Activated CD4-positive, alpha-beta T cell treated with anti-CD3 and anti-CD28 coated beads, Interleukin-2, amount 10 ng/mL, durations not matched to agents 7 days and 5 days (primary cell): Measurements from ENCODE around the gene EDAR. TPM values are rescaled to one million over a fixed set of nuclear protein-coding genes. Genes with fewer than 3 reads are reported as not detected.

Source experiments
- CTCF ChIA-PET: fragments of 350-600 bp; sonication (Branson Sonifier 250); formaldehyde crosslinking; loops from one replicate; lab custom pipeline; 2021; ENCODE audit warnings: antibody characterized with exemption; lab: Charles Lee
- POLR2A ChIA-PET: fragments of 350-600 bp; sonication (Branson Sonifier 250); formaldehyde crosslinking; loops from one replicate; lab custom pipeline; 2021; ENCODE audit warnings: antibody characterized with exemption; lab: Charles Lee
- DNase-seq: peaks from one replicate; pipeline ENCODE4 v3.0.0-alpha.2; 2020
- H3K27ac Mint-ChIP-seq: one replicate; pipeline ENCODE4 v1.8.0; 2021; ENCODE audit warnings: mild to moderate bottlenecking, moderate library complexity, mixed read lengths
- H3K27me3 Mint-ChIP-seq: one replicate; pipeline ENCODE4 v1.8.0; 2021; ENCODE audit warnings: mixed read lengths
- H3K36me3 Mint-ChIP-seq: one replicate; pipeline ENCODE4 v1.8.0; 2021; ENCODE audit warnings: low read depth, mixed read lengths
- H3K4me1 Mint-ChIP-seq: one replicate; pipeline ENCODE4 v1.8.0; 2021; ENCODE audit warnings: mixed read lengths
- H3K4me3 Mint-ChIP-seq: one replicate; pipeline ENCODE4 v1.8.0; 2021; ENCODE audit warnings: mild to moderate bottlenecking, moderate library complexity, mixed read lengths
- H3K9me3 Mint-ChIP-seq: one replicate; pipeline ENCODE4 v1.8.0; 2021; ENCODE audit warnings: mixed read lengths
- total RNA-seq, 2 experiments: library from RNA; stranded (reverse); gene quantifications; one replicate each; pipeline ENCODE4 v1.2.3, GENCODE V29; 2021

The EDAR gene
- total RNA-seq, 2 experiments from 2014 or later: 0.87 TPM

- peak; percentile 15 for DNase-seq
- Mint-ChIP-seq H3K27me3 (peaks cover 2% of the 10 kb centered on the region), H3K4me1 (peaks cover 10% of the 10 kb centered on the region), H3K27ac (no peak overlapping the region), H3K36me3 (no peaks in the 10 kb centered on the region), H3K9me3 (no peaks in the 10 kb centered on the region), H3K4me3 (no peak overlapping the region)
- ChIA-PET POLR2A (no interaction called here), CTCF (no interaction called here)
Measured at GRCh38 chr2:109020217-109020637, 31.2 kb upstream of the EDAR start.

GRCh38 chr2:109018452-109018851 lies 29.4 kb upstream of the EDAR start:
- Mint-ChIP-seq H3K9me3 (no peaks in the 10 kb centered on the region), H3K27ac (no peak overlapping the region), H3K36me3 (no peaks in the 10 kb centered on the region), H3K4me1 (peaks cover 10% of the 10 kb centered on the region), H3K4me3 (no peak overlapping the region), H3K27me3 (peaks cover 2% of the 10 kb centered on the region)
- ChIA-PET POLR2A (no interaction called here), CTCF (no interaction called here)
- no peak for DNase-seq

- ChIA-PET CTCF (no interaction called here), POLR2A (no interaction called here)
- Mint-ChIP-seq H3K4me3 (no peak overlapping the region), H3K27me3 (peaks cover 2% of the 10 kb centered on the region), H3K36me3 (no peaks in the 10 kb centered on the region), H3K9me3 (no peaks in the 10 kb centered on the region), H3K27ac (no peak overlapping the region), H3K4me1 (peaks cover 10% of the 10 kb centered on the region)
- no peak for DNase-seq
Measured at GRCh38 chr2:109017017-109017416, 28.0 kb upstream of the EDAR start.

GRCh38 chr2:109016376-109016775 lies 27.4 kb upstream of the EDAR start:
- POLR2A ChIA-PET: no interaction called here
- H3K4me1 Mint-ChIP-seq: peaks cover 8% of the 10 kb centered on the region
- H3K27me3 Mint-ChIP-seq: peaks cover under 1% of the 10 kb centered on the region
- H3K9me3 Mint-ChIP-seq: no peaks in the 10 kb centered on the region
- H3K36me3 Mint-ChIP-seq: no peaks in the 10 kb centered on the region
- H3K4me3 Mint-ChIP-seq: no peak overlapping the region
- H3K27ac Mint-ChIP-seq: no peak overlapping the region
- no peak for DNase-seq
- CTCF ChIA-PET: no interaction called here

DNA sequence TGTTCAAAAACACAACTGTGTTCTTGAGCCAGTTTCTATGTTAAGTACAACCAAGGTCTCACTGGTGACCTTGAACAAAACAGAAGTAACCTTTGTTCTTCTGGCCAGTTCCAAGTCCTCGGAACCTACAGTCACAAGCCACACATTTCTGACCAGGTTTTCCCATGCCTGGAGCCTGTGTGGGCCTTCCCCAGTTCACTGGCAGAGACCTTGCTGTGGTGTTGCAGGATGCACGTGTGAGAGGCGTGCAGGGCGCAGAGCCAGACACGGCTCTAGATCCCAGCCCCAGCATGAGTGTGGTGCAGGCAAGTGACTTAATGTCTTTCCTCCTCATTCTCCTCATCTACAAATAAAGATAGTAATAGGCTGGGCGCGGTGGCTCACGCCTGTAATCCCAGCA lies 25.5 kb upstream of the EDAR start:
- POLR2A ChIA-PET: no interaction called here
- Mint-ChIP-seq H3K4me1 (peaks cover 3% of the 10 kb centered on the region), H3K27ac (no peak overlapping the region), H3K9me3 (no peaks in the 10 kb centered on the region), H3K36me3 (no peaks in the 10 kb centered on the region), H3K27me3 (no peaks in the 10 kb centered on the region), H3K4me3 (no peak overlapping the region)
- DNase-seq: no peak
- CTCF ChIA-PET: no interaction called here

- CTCF ChIA-PET: no interaction called here
- no peaks in the 10 kb centered on the region for H3K9me3 Mint-ChIP-seq
- POLR2A ChIA-PET: no interaction called here
- H3K27me3 Mint-ChIP-seq: no peaks in the 10 kb centered on the region
- DNase-seq: no peak
- no peak overlapping the region for H3K4me3 Mint-ChIP-seq
- no peaks in the 10 kb centered on the region for H3K36me3 Mint-ChIP-seq
- H3K27ac Mint-ChIP-seq: no peak overlapping the region
- peaks cover 3% of the 10 kb centered on the region for H3K4me1 Mint-ChIP-seq
Measured at GRCh38 chr2:109013051-109013450, 24.0 kb upstream of the EDAR start.

DNA sequence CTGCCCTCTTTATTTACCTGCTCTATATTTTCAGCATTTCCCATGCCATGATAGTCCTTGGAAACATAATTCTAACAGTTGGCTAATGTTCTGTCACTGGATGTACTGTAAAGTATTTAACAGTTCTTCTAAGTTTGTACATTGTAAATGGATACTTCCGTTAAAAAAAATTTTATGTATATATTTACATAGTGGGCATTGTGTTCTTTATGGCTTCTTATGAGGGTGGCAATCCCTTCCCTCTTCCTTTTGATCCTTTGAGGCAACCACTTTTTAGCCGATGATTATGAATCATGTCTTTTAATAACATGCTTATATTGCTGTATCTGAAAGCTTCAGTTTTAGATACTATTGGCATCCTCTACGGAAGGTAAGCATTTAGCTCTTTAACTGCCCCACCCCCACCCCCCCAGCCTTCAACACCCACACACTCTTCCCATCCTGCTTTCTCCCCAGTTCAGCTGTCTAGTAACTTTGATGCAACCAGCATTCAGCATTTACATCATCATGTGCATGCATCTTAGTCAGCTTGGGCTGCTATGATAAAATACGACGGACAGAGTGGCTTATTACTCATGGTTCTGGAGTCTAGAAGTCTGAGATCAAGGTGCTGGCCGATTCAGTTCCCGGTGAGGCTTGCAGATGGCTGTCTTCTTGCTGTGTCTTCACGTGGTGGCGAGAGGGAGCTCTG lies 21.0 kb upstream of the EDAR start:
- H3K27me3 Mint-ChIP-seq: no peaks in the 10 kb centered on the region
- no peaks in the 10 kb centered on the region for H3K9me3 Mint-ChIP-seq
- H3K4me3 Mint-ChIP-seq: no peak overlapping the region
- peaks cover 3% of the 10 kb centered on the region for H3K4me1 Mint-ChIP-seq
- ChIA-PET POLR2A (no interaction called here), CTCF (interaction anchor here (1.1 kb wide), 1 partner anchor 26 kb away, joined by 4 read pairs; no protein-coding TSS in a partner anchor)
- DNase-seq: no peak
- H3K27ac Mint-ChIP-seq: no peak overlapping the region
- H3K36me3 Mint-ChIP-seq: no peaks in the 10 kb centered on the region

- Mint-ChIP-seq H3K4me3 (no peak overlapping the region), H3K9me3 (no peaks in the 10 kb centered on the region), H3K36me3 (no peaks in the 10 kb centered on the region), H3K27ac (no peak overlapping the region), H3K27me3 (no peaks in the 10 kb centered on the region), H3K4me1 (peaks cover 3% of the 10 kb centered on the region)
- DNase-seq: no peak
- ChIA-PET CTCF (no interaction called here), POLR2A (no interaction called here)
Measured at GRCh38 chr2:109006971-109007370, 18.0 kb upstream of the EDAR start.

GRCh38 chr2:109005686-109006204 lies 16.7 kb upstream of the EDAR start:
- Mint-ChIP-seq H3K4me3 (no peak overlapping the region), H3K27me3 (no peaks in the 10 kb centered on the region), H3K27ac (peak overlapping the region; percentile 19), H3K9me3 (no peaks in the 10 kb centered on the region), H3K4me1 (peaks cover 8% of the 10 kb centered on the region), H3K36me3 (no peaks in the 10 kb centered on the region)
- DNase-seq: no peak
- POLR2A ChIA-PET: no interaction called here
- CTCF ChIA-PET: interaction anchor here (0.6 kb wide), 1 partner anchor 105 kb away, joined by 3 read pairs; no protein-coding TSS in a partner anchor

DNA sequence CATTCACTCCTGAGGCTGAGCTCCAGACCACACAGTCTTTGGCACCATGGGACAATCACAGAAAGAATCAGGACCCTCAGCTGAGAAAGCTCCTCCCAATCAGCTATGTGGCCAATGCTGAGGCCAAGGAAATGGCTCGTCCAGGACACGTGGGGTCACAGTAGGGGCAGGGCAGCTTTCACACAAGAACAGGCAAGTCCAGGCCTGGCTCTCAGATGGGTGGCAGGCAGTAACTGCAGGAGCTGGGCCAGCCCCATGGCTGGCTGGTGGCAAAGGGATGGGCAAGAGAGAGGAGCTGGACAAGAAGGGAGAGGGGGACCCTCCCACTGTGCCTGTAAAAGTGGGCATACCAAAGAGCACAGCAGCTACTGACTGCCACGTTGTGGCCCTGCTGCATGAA lies 12.2 kb upstream of the EDAR start:
- CTCF ChIA-PET: interaction anchor here (1.4 kb wide), 1 partner anchor 9 kb away, joined by 6 read pairs; no protein-coding TSS in a partner anchor
- POLR2A ChIA-PET: no interaction called here
- H3K27ac Mint-ChIP-seq: peak overlapping the region; percentile 7
- H3K9me3 Mint-ChIP-seq: no peaks in the 10 kb centered on the region
- H3K4me1 Mint-ChIP-seq: peaks cover 7% of the 10 kb centered on the region
- H3K27me3 Mint-ChIP-seq: no peaks in the 10 kb centered on the region
- no peaks in the 10 kb centered on the region for H3K36me3 Mint-ChIP-seq
- no peak overlapping the region for H3K4me3 Mint-ChIP-seq
- no peak for DNase-seq

GRCh38 chr2:109000738-109001137 lies 11.7 kb upstream of the EDAR start:
- Mint-ChIP-seq H3K27me3 (no peaks in the 10 kb centered on the region), H3K36me3 (no peaks in the 10 kb centered on the region), H3K4me1 (peaks cover 7% of the 10 kb centered on the region), H3K9me3 (no peaks in the 10 kb centered on the region), H3K4me3 (no peak overlapping the region), H3K27ac (no peak overlapping the region)
- DNase-seq: no peak
- ChIA-PET POLR2A (no interaction called here), CTCF (interaction anchor here (1.4 kb wide), 1 partner anchor 8 kb away, joined by 6 read pairs; no protein-coding TSS in a partner anchor)

DNA sequence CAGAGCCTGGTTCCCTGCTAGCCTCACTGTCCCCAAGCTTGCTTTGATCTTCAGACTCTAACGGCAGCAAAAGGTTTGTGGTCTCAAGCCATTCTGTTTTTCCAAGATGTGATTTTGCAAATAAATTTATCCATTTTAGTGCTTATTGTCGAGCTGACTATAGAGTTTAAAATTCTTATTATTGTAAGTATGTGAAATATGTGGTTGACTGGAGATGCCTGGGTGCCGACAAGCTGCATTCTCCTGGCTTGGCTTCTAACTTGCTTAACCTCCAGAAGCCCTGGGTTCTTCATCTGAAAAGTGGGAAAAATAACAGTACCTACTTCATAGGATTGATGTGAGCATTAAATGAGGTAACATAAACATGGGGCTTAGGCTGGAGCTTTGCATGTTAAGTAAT lies 9.9 kb upstream of the EDAR start:
- Mint-ChIP-seq H3K4me3 (no peak overlapping the region), H3K9me3 (no peaks in the 10 kb centered on the region), H3K36me3 (no peaks in the 10 kb centered on the region), H3K27me3 (no peaks in the 10 kb centered on the region), H3K4me1 (peaks cover 7% of the 10 kb centered on the region), H3K27ac (no peak overlapping the region)
- CTCF ChIA-PET: interaction anchor here (0.9 kb wide), 1 partner anchor 70 kb away, joined by 3 read pairs; no protein-coding TSS in a partner anchor
- no peak for DNase-seq
- POLR2A ChIA-PET: no interaction called here

DNA sequence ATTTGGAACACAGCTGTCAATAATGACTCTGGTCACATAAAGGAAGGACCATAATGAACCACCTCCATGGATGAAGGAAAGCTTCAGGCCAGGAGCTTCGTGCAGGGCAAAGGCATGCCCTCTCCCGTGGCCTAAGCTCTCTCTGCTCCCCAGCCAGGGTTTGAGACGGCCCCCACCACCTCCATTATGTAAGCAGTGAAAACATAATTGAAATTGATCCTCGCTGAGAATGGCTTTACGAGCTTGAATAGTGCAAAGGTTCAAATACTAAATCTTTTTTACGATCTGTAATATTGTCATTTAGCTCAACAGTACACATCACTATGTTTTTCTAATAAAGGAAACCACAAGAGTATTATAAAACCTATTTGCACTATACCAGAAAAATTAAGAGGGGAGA lies 5.2 kb upstream of the EDAR start:
- Mint-ChIP-seq H3K36me3 (no peaks in the 10 kb centered on the region), H3K9me3 (no peaks in the 10 kb centered on the region), H3K4me1 (peaks cover 10% of the 10 kb centered on the region), H3K27me3 (no peaks in the 10 kb centered on the region), H3K27ac (no peak overlapping the region), H3K4me3 (no peak overlapping the region)
- POLR2A ChIA-PET: no interaction called here
- DNase-seq: no peak
- CTCF ChIA-PET: no interaction called here
